PC-9 (cell line): ENCODE results near the gene HOOK1. TPM values are rescaled to one million over a fixed set of nuclear protein-coding genes. Genes with fewer than 3 reads are reported as not detected.
"Not testable (repeated sequence)": the region's sequence is repeated elsewhere in the genome, so short reads cannot be mapped to it uniquely, and the experiment has no call there.

Source experiments
- BruUV-seq: library from RNA; stranded (reverse); fragments of 400-500 nt; replicated peaks from 2 replicates; lab custom pipeline; 2021; lab: Mats Ljungman, UMichigan
- CTCF ChIA-PET: fragments of 300-600 bp; sonication (Branson Sonifier 250); formaldehyde crosslinking; loops from one replicate; lab custom pipeline; 2022; ENCODE audit warnings: antibody characterized with exemption; lab: Charles Lee
- POLR2A ChIA-PET: fragments of 300-600 bp; sonication (Branson Sonifier 250); formaldehyde crosslinking; loops from one replicate; lab custom pipeline; 2022; ENCODE audit warnings: antibody characterized with exemption; ENCODE audit not compliant: unreplicated experiment; lab: Charles Lee
- DNase-seq, 2 experiments: peaks; one replicate each; pipeline versions ENCODE4 v3.0.0 to v3.0.0-alpha.2; 2015 to 2022; ENCODE audit warnings: mixed read lengths in 1 of 2
- H2AFZ ChIP-seq: fragments of 200-600 bp; sonication (generic); 2 replicates; pipeline ENCODE4 v1.8.1; 2017; ENCODE audit warnings: antibody characterized with exemption
- H3F3A ChIP-seq: fragments of 200-600 bp; sonication (generic); 2 replicates; pipeline ENCODE4 v1.8.1; 2017; ENCODE audit warnings: antibody characterized with exemption, mild to moderate bottlenecking, low read depth; ENCODE audit not compliant: insufficient read depth
- H3K27ac ChIP-seq: fragments of 200-600 bp; sonication (generic); 2 replicates; pipeline ENCODE4 v1.6.1; 2016; ENCODE audit warnings: mixed run types
- H3K27me3 ChIP-seq: fragments of 200-600 bp; sonication (generic); 2 replicates; pipeline ENCODE4 v1.6.1; 2016; ENCODE audit warnings: low read depth, mixed run types; ENCODE audit not compliant: insufficient read depth
- H3K36me3 ChIP-seq: fragments of 200-600 bp; sonication (generic); 2 replicates; pipeline ENCODE4 v1.6.1; 2016; ENCODE audit warnings: low read depth, mixed run types
- H3K4me1 ChIP-seq: fragments of 200-600 bp; sonication (generic); replicated peaks from 2 replicates; pipeline ENCODE4 v1.6.1; 2016; ENCODE audit warnings: mixed run types; ENCODE audit not compliant: insufficient read depth
- H3K4me2 ChIP-seq: fragments of 200-600 bp; sonication (generic); 2 replicates; pipeline ENCODE4 v1.6.1; 2017; ENCODE audit warnings: mixed run types
- H3K4me3 ChIP-seq: fragments of 200-600 bp; sonication (generic); 2 replicates; pipeline ENCODE4 v1.6.1; 2016; ENCODE audit warnings: mixed run types
- H3K79me2 ChIP-seq: fragments of 200-600 bp; sonication (generic); 2 replicates; pipeline ENCODE4 v1.6.1; 2017; ENCODE audit warnings: low read depth, mixed run types
- H3K9me2 ChIP-seq: fragments of 200-600 bp; sonication (generic); 2 replicates; pipeline ENCODE4 v1.8.1; 2017; ENCODE audit warnings: mild to moderate bottlenecking; ENCODE audit not compliant: insufficient read depth
- H3K9me3 ChIP-seq: fragments of 200-600 bp; sonication (generic); 2 replicates; pipeline ENCODE4 v1.8.1; 2016; ENCODE audit warnings: low read depth; ENCODE audit not compliant: insufficient read depth
- H4K20me1 ChIP-seq: fragments of 200-600 bp; sonication (generic); 2 replicates; pipeline ENCODE4 v1.8.1; 2017; ENCODE audit not compliant: insufficient read depth
- EZH2 ChIP-seq: fragments of 200-600 bp; sonication (generic); IDR thresholded peaks from 2 replicates; pipeline ENCODE4 v1.8.0; 2017; ENCODE audit warnings: antibody characterized with exemption, low read depth
- intact Hi-C: fragments of 100-400 bp; cut with micrococcal nuclease; formaldehyde crosslinking; loops from one replicate; pipeline ENCODE4 v1.10.0; 2022; ENCODE audit not compliant: unreplicated experiment
- total RNA-seq: library from RNA; stranded (reverse); gene quantifications from 2 replicates; pipeline ENCODE4 v1.2.3, GENCODE V29; 2021
- TF ChIP-seq, protein P1 (sequence below): fragments of 200-600 bp; sonication (generic); conservative IDR thresholded peaks from 2 replicates; pipeline ENCODE4 v1.6.1; 2017; ENCODE audit warnings: mixed run types, antibody characterized with exemption, mild to moderate bottlenecking, moderate library complexity

Gene HOOK1
- total RNA-seq, 1 experiment from 2014 or later: 23.7 TPM

DNA sequence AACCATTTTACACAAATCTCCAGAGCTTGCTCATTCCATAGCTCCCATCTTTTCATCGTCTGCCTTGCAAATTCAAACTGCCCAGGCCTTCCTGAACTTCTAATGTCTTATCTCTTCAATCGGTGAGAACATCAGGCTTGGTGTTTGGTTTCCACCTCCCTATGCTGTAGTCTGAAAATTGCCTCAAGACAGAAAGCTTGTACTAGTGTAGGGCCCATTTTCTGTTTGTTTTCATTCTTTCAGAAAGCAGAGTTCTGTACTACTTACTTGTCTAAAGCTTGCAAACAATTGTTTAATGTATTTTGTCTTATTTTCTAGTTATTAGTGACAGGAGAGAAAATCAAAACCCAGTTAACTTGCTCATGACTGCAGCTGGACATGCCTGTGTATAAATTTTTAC is 16.8 kb downstream of the HOOK1 start:
- DNase-seq: no peak
- Histone ChIP-seq H3K4me2 (no peak overlapping the region), H3K27ac (no peak overlapping the region), H3K27me3 (no peaks in the 10 kb centered on the region), H3K36me3 (peaks cover 6% of the 10 kb centered on the region; the same call in 1 of the 2 replicates), H3K9me3 (no peaks in the 10 kb centered on the region), H3K4me3 (no peak overlapping the region), H3F3A (no peaks in the 10 kb centered on the region), H4K20me1 (no peaks in the 10 kb centered on the region), H3K9me2 (no peaks in the 10 kb centered on the region), H3K4me1 (no peaks in the 10 kb centered on the region), H2AFZ (no peak overlapping the region), H3K79me2 (no peaks in the 10 kb centered on the region)
- intact Hi-C loops: no loop called here
- no TSS peak for BruUV-seq
- POLR2A ChIA-PET: no interaction called here
- TF ChIP-seq EZH2: no peak
- TF ChIP-seq, protein P1, sequence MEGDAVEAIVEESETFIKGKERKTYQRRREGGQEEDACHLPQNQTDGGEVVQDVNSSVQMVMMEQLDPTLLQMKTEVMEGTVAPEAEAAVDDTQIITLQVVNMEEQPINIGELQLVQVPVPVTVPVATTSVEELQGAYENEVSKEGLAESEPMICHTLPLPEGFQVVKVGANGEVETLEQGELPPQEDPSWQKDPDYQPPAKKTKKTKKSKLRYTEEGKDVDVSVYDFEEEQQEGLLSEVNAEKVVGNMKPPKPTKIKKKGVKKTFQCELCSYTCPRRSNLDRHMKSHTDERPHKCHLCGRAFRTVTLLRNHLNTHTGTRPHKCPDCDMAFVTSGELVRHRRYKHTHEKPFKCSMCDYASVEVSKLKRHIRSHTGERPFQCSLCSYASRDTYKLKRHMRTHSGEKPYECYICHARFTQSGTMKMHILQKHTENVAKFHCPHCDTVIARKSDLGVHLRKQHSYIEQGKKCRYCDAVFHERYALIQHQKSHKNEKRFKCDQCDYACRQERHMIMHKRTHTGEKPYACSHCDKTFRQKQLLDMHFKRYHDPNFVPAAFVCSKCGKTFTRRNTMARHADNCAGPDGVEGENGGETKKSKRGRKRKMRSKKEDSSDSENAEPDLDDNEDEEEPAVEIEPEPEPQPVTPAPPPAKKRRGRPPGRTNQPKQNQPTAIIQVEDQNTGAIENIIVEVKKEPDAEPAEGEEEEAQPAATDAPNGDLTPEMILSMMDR: no peak
- CTCF ChIA-PET: no interaction called here

DNA sequence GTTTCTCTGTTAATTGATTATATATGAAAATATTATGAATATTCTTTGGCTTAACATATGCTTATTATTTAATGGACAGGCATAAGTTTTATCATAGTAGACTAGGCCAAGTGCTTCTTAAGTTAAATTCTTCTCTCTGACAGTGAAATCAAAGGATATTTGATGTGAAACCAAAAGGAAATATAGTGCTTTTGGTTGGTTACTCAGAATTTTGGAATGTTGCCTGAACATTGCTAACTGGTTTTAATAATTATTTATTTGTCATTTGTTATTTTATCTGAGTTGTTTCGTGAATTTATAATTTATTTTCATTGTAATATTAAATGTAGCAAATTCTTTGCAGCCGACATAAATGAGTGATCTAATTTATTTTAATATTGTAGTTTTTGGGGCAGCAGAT is 18.3 kb downstream of the HOOK1 start:
- ChIA-PET POLR2A (no interaction called here), CTCF (no interaction called here)
- Histone ChIP-seq H3K4me2 (no peak overlapping the region), H3K4me3 (no peak overlapping the region), H3K27ac (no peak overlapping the region), H3K4me1 (no peaks in the 10 kb centered on the region), H3K36me3 (peaks cover 6% of the 10 kb centered on the region; the same call in 1 of the 2 replicates), H3K79me2 (no peaks in the 10 kb centered on the region), H3K9me2 (no peaks in the 10 kb centered on the region), H3F3A (no peaks in the 10 kb centered on the region), H3K27me3 (no peaks in the 10 kb centered on the region), H3K9me3 (no peaks in the 10 kb centered on the region), H2AFZ (no peak overlapping the region), H4K20me1 (no peaks in the 10 kb centered on the region)
- intact Hi-C loops: no loop called here
- TF ChIP-seq EZH2: no peak
- TF ChIP-seq, protein P1: no peak
- DNase-seq: no peak
- BruUV-seq: no TSS peak

DNA sequence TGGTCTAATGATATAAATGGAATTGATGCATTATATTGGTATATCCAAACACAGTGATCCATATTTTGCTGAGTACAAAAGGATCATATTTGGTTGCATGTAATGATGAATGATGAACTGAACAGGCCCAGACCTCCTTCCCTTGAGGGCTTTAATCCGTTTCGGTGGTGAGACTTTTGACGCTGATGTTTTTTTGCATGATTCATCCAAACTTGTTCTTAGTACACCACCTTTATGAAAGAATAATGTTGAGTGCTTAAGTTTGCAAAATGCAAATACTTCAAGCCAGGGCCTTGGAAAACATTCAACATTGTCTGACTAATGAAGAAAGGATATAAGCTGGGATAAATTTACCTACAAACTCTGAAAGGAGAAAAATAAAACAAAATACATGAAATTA is 19.2 kb downstream of the HOOK1 start:
- no peak for DNase-seq

DNA sequence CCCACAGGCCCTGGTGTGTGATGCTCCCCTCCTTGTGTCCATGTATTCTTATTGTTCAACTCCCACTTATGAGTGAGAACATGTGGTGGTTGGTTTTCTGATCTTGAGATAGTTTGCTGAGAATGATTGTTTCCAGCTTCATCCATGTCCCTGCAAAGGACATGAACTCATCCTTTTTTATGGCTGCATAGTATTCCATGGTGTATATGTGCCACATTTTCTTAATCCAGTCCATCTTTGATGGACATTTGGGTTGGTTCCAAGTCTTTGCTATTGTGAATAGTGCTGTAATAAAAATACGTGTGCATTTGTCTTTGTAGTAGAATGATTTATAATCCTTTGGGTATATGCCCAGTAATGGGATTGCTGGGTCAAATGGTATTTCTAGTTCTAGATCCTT is 23.1 kb downstream of the HOOK1 start:
- H3F3A ChIP-seq, intact Hi-C loops, DNase-seq, H4K20me1 ChIP-seq, H3K9me3 ChIP-seq, CTCF ChIA-PET, H3K4me2 ChIP-seq, H3K4me1 ChIP-seq, H3K79me2 ChIP-seq, H3K27ac ChIP-seq, H3K9me2 ChIP-seq, H2AFZ ChIP-seq, POLR2A ChIA-PET, H3K27me3 ChIP-seq, BruUV-seq, H3K4me3 ChIP-seq: not testable (repeated sequence)
- H3K36me3 ChIP-seq: peaks cover 12% of the 10 kb centered on the region

More for the DNA sequence above, 19.2 kb downstream of the HOOK1 start:
- BruUV-seq: no TSS peak
- Histone ChIP-seq H3K4me3 (no peak overlapping the region), H2AFZ (no peak overlapping the region), H3K27ac (no peak overlapping the region), H3K79me2 (no peaks in the 10 kb centered on the region), H4K20me1 (no peaks in the 10 kb centered on the region), H3K4me1 (no peaks in the 10 kb centered on the region), H3K27me3 (no peaks in the 10 kb centered on the region), H3K36me3 (peaks cover 6% of the 10 kb centered on the region; the same call in 1 of the 2 replicates), H3K9me2 (no peaks in the 10 kb centered on the region), H3F3A (no peaks in the 10 kb centered on the region), H3K9me3 (no peaks in the 10 kb centered on the region), H3K4me2 (no peak overlapping the region)
- ChIA-PET POLR2A (no interaction called here), CTCF (no interaction called here)
- intact Hi-C loops: no loop called here
- no peak for TF ChIP-seq EZH2
- TF ChIP-seq, protein P1: no peak
